Natural killer cell (primary cell): Measurements from ENCODE around the gene SSX2IP. TPM values are rescaled to one million over a fixed set of nuclear protein-coding genes. Genes with fewer than 3 reads are reported as not detected.

ENCODE experiments used
- ATAC-seq, 3 donors: fragments of 150-1000 bp in 2 of 3; fragments of 200-7000 bp in 1 of 3; cut with Tn5 transposase; 1 replicate in 1 of 3; 2 replicates in 2 of 3; pipeline ENCODE4 v1.10.0; 2021; ENCODE audit warnings: mild to moderate bottlenecking in 2 of 3, moderate library complexity in 2 of 3
- DNase-seq, 2 donors: peaks; one replicate each; pipeline versions ENCODE4 v3.0.0 to v3.0.0-alpha.2; 2013 to 2021; ENCODE audit warnings: mixed read lengths in 1 of 2
- H3K27ac ChIP-seq: one replicate; pipeline ENCODE4 v1.5.1; 2013; ENCODE audit warnings: mild to moderate bottlenecking, low read length
- H3K27me3 ChIP-seq: one replicate; pipeline ENCODE4 v1.6.1; 2013; ENCODE audit warnings: low read length; ENCODE audit not compliant: control insufficient read depth, insufficient read depth
- H3K36me3 ChIP-seq: one replicate; pipeline ENCODE4 v1.6.1; 2013; ENCODE audit warnings: low read length; ENCODE audit not compliant: control insufficient read depth, insufficient read depth
- H3K4me1 ChIP-seq: one replicate; pipeline ENCODE4 v1.6.1; 2013; ENCODE audit warnings: low read length; ENCODE audit not compliant: control insufficient read depth, insufficient read depth
- H3K4me3 ChIP-seq: one replicate; pipeline ENCODE4 v1.5.1; 2013; ENCODE audit warnings: low read length
- H3K9me3 ChIP-seq: one replicate; pipeline ENCODE4 v1.6.1; 2013; ENCODE audit warnings: low read length; ENCODE audit not compliant: control insufficient read depth, insufficient read depth
- H3K27ac Mint-ChIP-seq, 2 donors: one replicate each; pipeline ENCODE4 v1.8.0; 2022; ENCODE audit warnings: mild to moderate bottlenecking in 2 of 2, mixed read lengths in 2 of 2, moderate library complexity in 1 of 2
- H3K27me3 Mint-ChIP-seq, 2 donors: one replicate each; pipeline ENCODE4 v1.8.0; 2022; ENCODE audit warnings: low read depth in 2 of 2, mixed read lengths in 2 of 2
- H3K36me3 Mint-ChIP-seq: one replicate; pipeline ENCODE4 v1.8.0; 2022; ENCODE audit warnings: mixed read lengths
- H3K4me1 Mint-ChIP-seq, 2 donors: one replicate each; pipeline ENCODE4 v1.8.0; 2022; ENCODE audit warnings: mixed read lengths in 2 of 2
- H3K4me3 Mint-ChIP-seq: one replicate; pipeline ENCODE4 v1.8.0; 2022; ENCODE audit warnings: mild to moderate bottlenecking, moderate library complexity, mixed read lengths
- H3K9me3 Mint-ChIP-seq, 2 donors: one replicate each; pipeline ENCODE4 v1.8.0; 2022; ENCODE audit warnings: mixed read lengths in 2 of 2
- CTCF ChIP-seq: fragments of 200-600 bp; IDR thresholded peaks from one replicate; pipeline ENCODE4 v1.8.0; 2022; ENCODE audit warnings: antibody characterized with exemption
- WGBS: methylation state at CpG from one replicate; pipeline ENCODE4 v1.1.7; 2013; ENCODE audit warnings: missing lambda C conversion rate; ENCODE audit not compliant: insufficient coverage; 5-methylcytosine and 5-hydroxymethylcytosine counted together
- intact Hi-C: fragments of 100-400 bp; cut with micrococcal nuclease; formaldehyde crosslinking; loops from one replicate; pipeline ENCODE4 v1.14.2; 2022
- total RNA-seq, 4 donors: library from RNA; stranded (reverse); fragments of 120-200 nt in 1 of 4; gene quantifications; one replicate each; pipeline versions ENCODE4 v1.2.3 to v1.2.4, GENCODE V29; 2013 to 2022

SSX2IP gene
- total RNA-seq, 3 donors from 2014 or later (not counting 1 experiment from before 2014, with no cell fraction given) = 24.2 to 35.8 (median 27.2) TPM

GRCh38 chr1:84635429-84635828, 54.8 kb downstream of the SSX2IP start:
- no peaks in the 10 kb centered on the region for H3K36me3 ChIP-seq
- no peak for ATAC-seq
- H3K27me3 Mint-ChIP-seq = peaks cover 9 to 31% of the 10 kb centered on the region in 2 donors
- DNase-seq = no peak
- H3K4me1 ChIP-seq = no peaks in the 10 kb centered on the region
- no peak overlapping the region for H3K27ac Mint-ChIP-seq
- H3K27me3 ChIP-seq = no peaks in the 10 kb centered on the region
- 96% methylated on average over 2 of the region's 2 CpGs for WGBS
- TF ChIP-seq CTCF = no peak
- intact Hi-C loops = no loop called here
- no peak overlapping the region for H3K27ac ChIP-seq
- H3K9me3 ChIP-seq = no peaks in the 10 kb centered on the region
- no peak overlapping the region for H3K4me3 Mint-ChIP-seq
- no peaks in the 10 kb centered on the region for H3K9me3 Mint-ChIP-seq
- H3K4me1 Mint-ChIP-seq = no peaks in the 10 kb centered on the region
- H3K4me3 ChIP-seq = no peak overlapping the region
- H3K36me3 Mint-ChIP-seq = no peaks in the 10 kb centered on the region

- Histone ChIP-seq H3K36me3 (no peaks in the 10 kb centered on the region), H3K27ac (no peak overlapping the region), H3K27me3 (no peaks in the 10 kb centered on the region), H3K4me1 (no peaks in the 10 kb centered on the region), H3K4me3 (no peak overlapping the region), H3K9me3 (no peaks in the 10 kb centered on the region)
- Mint-ChIP-seq H3K36me3 (no peaks in the 10 kb centered on the region), H3K27me3 (peaks cover 9 to 31% of the 10 kb centered on the region in 2 donors), H3K27ac (no peak overlapping the region), H3K4me1 (no peaks in the 10 kb centered on the region), H3K4me3 (no peak overlapping the region), H3K9me3 (no peaks in the 10 kb centered on the region)
- TF ChIP-seq CTCF = no peak
- intact Hi-C loops = no loop called here
- WGBS = 93% methylated on average over 5 of the region's 5 CpGs
- ATAC-seq (no peak), DNase-seq (no peak)
Observed at GRCh38 chr1:84634536-84635205, 55.6 kb downstream of the SSX2IP start.

DNA sequence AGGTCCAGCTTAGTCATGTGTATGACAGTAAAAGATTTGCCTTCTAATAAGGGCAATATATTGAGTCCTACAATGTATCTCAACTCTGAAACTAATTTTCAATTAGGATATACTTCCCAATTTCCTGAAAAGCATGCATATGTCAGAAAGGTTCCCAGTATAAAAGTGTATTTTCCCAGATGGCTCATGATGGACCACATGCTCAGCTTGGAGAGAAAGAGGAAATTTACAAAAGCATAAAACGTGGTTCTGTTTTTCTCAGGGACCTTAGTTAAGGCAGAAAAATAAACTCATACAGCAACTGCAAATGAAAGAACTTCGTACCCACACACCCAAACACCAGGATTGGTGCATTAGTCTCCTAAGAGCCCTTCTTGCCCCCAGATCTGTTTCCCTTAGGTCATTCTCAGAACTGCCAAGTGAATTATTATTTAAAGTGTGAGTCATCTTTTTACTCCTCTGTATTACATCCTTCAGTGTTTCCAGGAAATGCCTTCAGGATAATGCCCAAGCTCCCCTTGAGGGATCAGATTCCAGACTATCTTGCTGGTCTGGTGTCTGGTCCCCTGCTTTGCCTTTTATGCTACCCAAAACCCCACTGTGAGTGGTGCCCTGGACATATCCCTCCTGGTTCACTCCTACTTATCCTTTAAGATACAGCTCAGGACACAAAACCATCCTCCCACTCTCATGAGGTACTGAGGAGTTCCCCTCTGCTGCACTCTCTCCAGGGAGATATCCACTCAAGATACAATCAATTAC, 57.4 kb downstream of the SSX2IP start:
- Mint-ChIP-seq H3K4me3 (no peak overlapping the region), H3K4me1 (no peaks in the 10 kb centered on the region)
- intact Hi-C loops = no loop called here

More for the DNA sequence above, 57.4 kb downstream of the SSX2IP start:
- no peaks in the 10 kb centered on the region for H3K9me3 ChIP-seq
- ATAC-seq (no peak), DNase-seq (no peak)
- H3K27me3 Mint-ChIP-seq = peaks cover 9 to 31% of the 10 kb centered on the region in 2 donors
- H3K27ac ChIP-seq = no peak overlapping the region
- H3K4me1 ChIP-seq = no peaks in the 10 kb centered on the region
- no peaks in the 10 kb centered on the region for H3K36me3 Mint-ChIP-seq
- H3K36me3 ChIP-seq = no peaks in the 10 kb centered on the region
- WGBS = 64% methylated on average over 2 of the region's 2 CpGs
- H3K9me3 Mint-ChIP-seq = no peaks in the 10 kb centered on the region
- no peak overlapping the region for H3K27ac Mint-ChIP-seq
- no peak overlapping the region for H3K4me3 ChIP-seq
- TF ChIP-seq CTCF = no peak
- H3K27me3 ChIP-seq = no peaks in the 10 kb centered on the region
